Measurements from ENCODE around the gene CEMIP.

GRCh38 chr15:80735344-80735743 is 43.8 kb upstream of the CEMIP start:
- TF ChIP-seq POLR2A (IDR thresholded peaks at IDR 0.05; ENCODE audit: control extremely low read depth in 1 of 2, low read depth in 2 of 2, low read length in 2 of 2) (no peak), CTCF (IDR thresholded peaks at IDR 0.05; ENCODE audit: control extremely low read depth in 1 of 3, insufficient read depth in 1 of 3, low read depth in 1 of 3, low read length in 3 of 3) (no peak), EP300 (IDR thresholded peaks at IDR 0.05; ENCODE audit: borderline replicate concordance in 1 of 2, low read depth in 2 of 2, low read length in 2 of 2) (no peak), TAF1 (IDR thresholded peaks at IDR 0.05; ENCODE audit: low read depth, low read length) (no peak), ATF3 (IDR thresholded peaks at IDR 0.05; ENCODE audit: insufficient read depth, low read depth, low read length) (no peak), EZH2 (IDR thresholded peaks at IDR 0.05; ENCODE audit: low read depth, low read length, severe bottlenecking) (no peak), NRF1 (IDR thresholded peaks at IDR 0.05; ENCODE audit: low read depth, low read length) (no peak), CREB1 (IDR thresholded peaks at IDR 0.05) (no peak), GABPA (IDR thresholded peaks at IDR 0.05; ENCODE audit: borderline replicate concordance, insufficient read depth, low read length) (no peak), POLR2AphosphoS5 (IDR thresholded peaks at IDR 0.05; ENCODE audit: low read depth, low read length) (no peak), EGR1 (IDR thresholded peaks at IDR 0.05; ENCODE audit: borderline replicate concordance, low read depth, low read length) (no peak)
